Activated CD4-positive, CD25-positive, alpha-beta regulatory T cell (primary cell): ENCODE measurements around the gene PRPH2.

Experiments used
- DNase-seq, 4 experiments: peaks; one replicate each; lab custom pipeline; 2025; lab: John Stamatoyannopoulos, UW

The PRPH2 gene

DNA sequence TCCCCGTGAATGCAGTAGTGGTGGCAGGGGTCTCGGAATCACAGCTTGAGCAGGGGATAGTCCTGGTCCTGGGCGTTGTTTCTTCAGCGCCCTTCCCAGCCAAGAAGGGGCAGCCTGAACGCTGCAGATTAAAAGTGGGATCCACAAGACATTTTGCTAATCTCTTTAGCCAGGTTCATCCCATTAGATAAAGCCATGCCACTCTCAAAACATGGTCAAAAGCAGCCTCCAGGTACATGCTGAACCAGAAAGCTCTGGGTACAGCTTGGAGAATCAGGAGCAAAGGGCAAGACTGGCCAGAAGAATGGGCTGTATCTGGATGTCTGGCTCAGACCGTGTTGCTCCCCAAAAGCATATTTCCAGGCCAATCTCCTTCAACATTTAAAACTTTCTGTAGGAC lies at the start of gene PRPH2:
PRPH2 (minus strand) TSS at position 101 of the 400 bp plus-strand sequence. CDS start 263 bp downstream, outside the sequence.
- DNase-seq: no peak

- DNase-seq: no peak
Observed at GRCh38 chr6:42771741-42772100, 49.3 kb upstream of the PRPH2 start.

- DNase-seq: no peak
Observed at GRCh38 chr6:42769836-42770235, 47.4 kb upstream of the PRPH2 start.

DNA sequence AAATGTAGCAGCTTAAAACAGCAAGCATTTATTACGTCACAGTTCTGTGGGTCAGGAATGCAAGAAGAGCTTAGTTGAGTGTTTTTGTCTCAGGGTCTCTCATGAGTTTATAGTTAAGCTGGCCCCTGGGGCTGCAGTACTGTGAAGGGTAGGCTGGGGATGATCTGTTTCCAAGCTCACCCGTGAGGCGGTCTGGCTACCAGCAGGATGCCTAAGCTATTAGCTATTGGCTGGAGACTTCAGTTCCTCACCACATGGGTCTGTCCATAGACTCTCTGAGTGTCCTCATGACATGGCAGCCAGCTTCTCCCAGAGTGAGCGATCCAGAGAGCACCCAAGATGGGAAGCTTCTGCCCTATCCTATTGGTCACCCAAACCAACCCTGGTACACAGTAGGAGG lies 46.7 kb upstream of the PRPH2 start:
- no peak for DNase-seq

- no peak for DNase-seq
Observed at GRCh38 chr6:42766163-42766670, 43.8 kb upstream of the PRPH2 start.

- no peak for DNase-seq
Observed at GRCh38 chr6:42764911-42765648, 42.7 kb upstream of the PRPH2 start.

DNA sequence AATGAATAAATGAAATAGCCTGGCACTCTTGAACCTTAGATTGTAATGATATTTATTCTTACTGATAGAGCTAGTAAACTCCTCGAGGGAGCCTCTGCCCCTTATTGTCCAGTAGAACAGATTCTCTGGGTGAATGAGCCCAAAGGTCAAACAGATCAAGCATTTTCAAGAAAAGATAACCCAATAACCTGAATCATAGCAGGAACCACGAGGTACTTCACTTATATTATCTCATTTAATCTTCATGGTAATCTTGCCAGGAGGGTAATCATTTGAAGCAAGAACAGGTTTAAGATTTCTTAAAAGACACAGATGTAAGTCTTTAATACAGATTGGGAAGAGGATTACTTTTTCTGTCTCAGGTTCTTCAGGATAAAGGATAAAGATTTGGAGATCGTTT lies 40.6 kb upstream of the PRPH2 start:
- no peak for DNase-seq

- DNase-seq: no peak
Observed at GRCh38 chr6:42762426-42762859, 40.0 kb upstream of the PRPH2 start.

DNA sequence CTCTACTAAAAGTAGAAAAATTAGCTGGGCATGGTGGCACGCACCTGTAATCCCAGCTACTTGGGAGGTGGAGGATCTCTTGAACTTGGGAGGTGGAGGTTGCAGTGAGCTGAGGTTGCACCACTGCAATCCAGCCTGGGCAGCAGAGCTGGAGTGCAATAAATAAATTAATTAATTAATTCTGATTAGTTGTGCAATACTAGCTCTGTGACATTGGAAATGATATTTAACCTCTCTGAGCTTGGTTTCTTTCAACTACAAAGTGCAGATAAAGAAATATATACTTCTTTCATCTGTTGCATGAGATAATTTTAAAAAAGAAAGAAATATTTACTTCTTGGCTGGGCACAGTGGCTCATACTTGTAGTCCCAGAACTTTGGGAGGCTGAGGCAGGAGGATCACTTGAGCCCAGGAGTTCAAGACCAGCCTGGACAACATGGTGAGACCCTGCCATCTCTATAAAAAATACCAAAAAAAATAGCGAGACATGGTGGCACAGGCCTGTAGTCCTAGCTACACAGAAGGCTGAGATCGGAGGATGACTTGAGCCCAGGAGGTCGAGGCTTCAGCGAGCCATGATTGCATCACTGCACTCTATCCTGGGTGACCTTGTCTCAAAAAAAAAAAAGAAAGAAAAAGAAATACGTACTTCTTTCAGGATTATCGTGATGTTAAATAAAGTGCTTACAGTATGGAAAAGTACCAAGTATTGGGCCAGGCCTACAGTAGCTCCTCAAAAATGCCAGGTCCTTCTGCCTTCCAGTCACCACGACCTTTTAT lies 39.1 kb upstream of the PRPH2 start:
- DNase-seq: no peak

DNA sequence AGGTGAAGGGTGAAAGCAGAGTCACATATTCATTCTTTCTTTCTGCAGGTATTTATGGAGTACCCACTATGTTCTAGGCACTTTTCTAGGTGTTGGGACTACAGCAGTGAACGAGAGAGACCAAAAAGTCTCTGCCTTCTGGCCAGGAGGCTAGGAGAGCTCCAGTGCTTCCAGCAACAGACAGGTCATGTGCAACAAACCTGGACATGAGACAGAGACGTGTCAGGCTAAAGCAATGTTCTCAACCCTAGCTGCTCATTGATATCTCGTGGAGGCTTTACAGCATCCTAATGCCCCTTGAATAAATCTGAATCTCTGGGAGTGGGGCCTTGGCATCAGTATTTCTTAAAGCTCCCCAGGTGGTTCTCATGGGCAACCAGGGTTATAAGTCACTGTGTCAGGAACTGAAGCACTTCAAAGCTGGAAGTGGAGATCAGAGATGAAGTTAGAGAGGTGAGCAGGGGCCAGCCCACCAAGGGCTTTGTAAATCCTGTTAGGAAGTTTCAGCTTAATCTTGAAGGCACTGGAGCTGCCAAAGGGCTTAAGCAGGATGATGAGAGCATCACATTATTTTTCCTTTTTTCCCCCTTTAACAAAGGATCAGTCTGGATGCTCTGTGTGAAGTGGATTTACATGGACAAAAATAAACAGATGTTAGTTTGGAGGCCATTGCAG lies 36.5 kb upstream of the PRPH2 start:
- DNase-seq: no peak

DNA sequence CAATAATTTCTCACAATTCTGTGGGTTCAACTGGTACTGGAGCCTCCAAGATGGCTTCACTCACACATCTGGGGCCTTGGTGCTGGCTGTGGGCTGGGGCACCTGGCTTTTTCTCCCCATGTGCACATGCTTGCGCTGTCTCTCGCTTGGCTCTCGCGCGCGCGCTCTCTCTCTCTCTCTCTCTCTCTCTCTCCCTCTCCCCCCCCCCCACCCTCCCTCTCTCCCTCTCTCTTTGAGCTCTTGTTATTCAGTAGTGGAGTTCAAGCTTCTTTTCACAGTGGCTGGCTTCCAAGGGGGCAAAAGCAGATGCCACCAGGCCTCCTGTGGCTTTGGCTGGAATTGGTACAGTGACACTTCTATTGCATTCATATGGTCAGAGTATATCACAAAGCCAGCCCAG lies 34.3 kb upstream of the PRPH2 start:
- DNase-seq: no peak

DNA sequence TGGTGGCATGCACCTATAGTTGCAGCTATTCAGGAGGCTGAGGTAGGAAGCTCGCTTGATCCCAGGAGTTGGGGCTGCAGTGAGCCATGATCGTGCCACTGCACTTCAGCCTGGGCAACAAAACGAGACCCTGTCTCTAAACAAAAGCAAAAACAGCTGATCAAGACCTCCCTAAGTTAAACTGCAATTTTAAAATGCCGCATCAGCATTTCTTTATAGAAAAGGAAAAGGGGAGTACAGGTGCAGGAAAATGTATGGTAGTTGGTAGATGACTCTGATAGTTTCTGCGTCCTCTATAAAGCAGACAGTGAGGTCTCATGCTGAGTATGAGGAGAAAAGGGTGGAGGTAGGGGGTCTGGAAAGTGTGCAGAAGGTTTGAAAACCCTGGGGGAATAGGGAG lies 32.4 kb upstream of the PRPH2 start:
- no peak for DNase-seq

- DNase-seq: no peak
Observed at GRCh38 chr6:42751055-42751454, 28.7 kb upstream of the PRPH2 start.

- DNase-seq: no peak
Observed at GRCh38 chr6:42748203-42748898, 26.0 kb upstream of the PRPH2 start.

- peak; percentile 55 to 74 (median 61) for DNase-seq
Observed at GRCh38 chr6:42746463-42747391, 24.3 kb upstream of the PRPH2 start.

DNA sequence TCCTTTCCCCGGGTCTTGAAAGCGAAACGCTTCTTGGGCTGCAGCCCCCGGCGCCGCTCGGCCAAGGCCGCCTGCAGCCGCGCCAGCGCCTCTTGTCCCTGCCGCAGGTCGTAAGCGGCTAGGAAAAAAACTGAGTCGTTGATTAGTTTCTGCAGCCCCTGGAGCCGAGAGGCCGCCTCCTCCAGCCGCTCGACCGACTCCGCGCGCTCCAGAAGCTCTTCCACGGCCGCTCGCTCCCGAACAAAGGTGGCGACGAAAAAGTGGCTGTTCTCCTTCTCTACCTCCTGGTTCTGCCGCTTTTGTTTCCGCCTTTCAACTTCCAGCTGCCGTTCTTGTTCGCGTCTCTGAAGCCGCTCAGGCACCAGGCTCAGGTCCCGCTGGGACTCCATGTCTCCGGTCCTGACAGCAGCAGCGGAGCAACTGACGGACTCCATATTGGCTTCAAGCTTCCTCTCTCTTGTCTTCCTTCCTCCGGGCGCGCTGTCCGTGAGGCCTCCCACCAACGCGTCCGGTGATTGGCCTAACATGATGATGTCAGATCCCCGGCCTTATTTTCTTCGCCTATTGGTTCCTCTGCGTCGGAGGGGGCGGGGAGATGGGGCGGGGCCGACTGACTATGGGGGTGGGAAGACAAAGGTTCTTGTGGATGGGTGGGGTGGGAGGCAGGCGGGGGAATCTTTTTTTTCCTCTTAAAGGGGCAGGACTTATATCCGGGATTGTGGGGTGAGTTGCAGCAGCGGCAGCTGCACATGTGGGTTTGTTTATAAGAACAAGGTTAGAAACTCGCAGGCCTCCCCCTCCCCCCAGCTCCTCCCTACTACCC lies 23.5 kb upstream of the PRPH2 start, which contains the start of gene TBCC:
TBCC (minus strand) TSS at position 464 of the 823 bp plus-strand sequence; CDS start at position 434, 30 bp downstream.
- DNase-seq: peak; percentile 86 to 91 (median 90)

GRCh38 chr6:42745083-42745639 lies 22.8 kb upstream of the PRPH2 start:
- DNase-seq: no peak

DNA sequence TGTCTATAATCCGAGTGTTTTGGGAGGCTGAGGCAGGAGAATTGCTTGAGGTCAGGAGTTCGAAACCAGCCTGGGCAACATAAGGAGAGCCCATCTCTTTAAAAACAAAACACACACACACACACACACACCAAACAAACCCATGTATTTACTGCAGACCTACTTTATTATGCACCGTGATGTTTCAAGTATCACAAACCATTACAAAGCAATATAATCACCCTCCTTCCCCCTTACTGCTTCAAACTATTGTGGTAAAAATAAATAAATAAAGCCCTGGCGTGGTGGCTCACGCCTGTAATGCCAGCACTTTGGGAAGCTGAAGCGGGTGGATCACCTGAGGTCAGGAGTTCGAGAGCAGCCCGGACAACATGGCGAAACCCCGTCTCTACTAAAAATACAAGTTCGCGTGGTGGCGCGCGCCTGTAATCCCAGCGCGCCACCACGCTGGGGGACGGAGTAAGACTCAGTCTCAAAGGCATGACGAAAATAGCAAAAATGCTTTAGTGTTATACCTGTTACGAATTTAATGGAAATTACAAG lies 22.0 kb upstream of the PRPH2 start:
- DNase-seq: no peak
